Cardiac muscle cell (in vitro differentiated cells and primary cell): Measurements from ENCODE around the gene HRC. TPM values are rescaled to one million over a fixed set of nuclear protein-coding genes. Genes with fewer than 3 reads are reported as not detected.

Experiments used
- DNase-seq, 2 donors: peaks; one replicate each; pipeline versions ENCODE4 v3.0.0 to v3.0.0-alpha.2; 2010 to 2017; ENCODE audit warnings: low read depth in 1 of 2, low spot score in 1 of 2
- H3K27ac ChIP-seq: fragments of 200-600 bp; sonication (generic); 2 replicates; pipeline ENCODE4 v1.5.1; 2016
- H3K27me3 ChIP-seq: fragments of 200-600 bp; sonication (generic); 2 replicates; pipeline ENCODE4 v1.6.0; 2016; ENCODE audit warnings: control low read depth
- H3K36me3 ChIP-seq: fragments of 200-600 bp; sonication (generic); 2 replicates; pipeline ENCODE4 v1.5.1; 2016; ENCODE audit warnings: control low read depth
- H3K4me1 ChIP-seq: fragments of 200-600 bp; sonication (generic); 2 replicates; pipeline ENCODE4 v1.8.1; 2017; ENCODE audit warnings: low read depth, mild to moderate bottlenecking, mixed run types
- H3K4me3 ChIP-seq: fragments of 200-600 bp; sonication (generic); 2 replicates; pipeline ENCODE4 v1.5.1; 2016; ENCODE audit warnings: mild to moderate bottlenecking
- H3K9me3 ChIP-seq: fragments of 200-600 bp; sonication (generic); 2 replicates; pipeline ENCODE4 v1.5.1; 2017; ENCODE audit warnings: low read depth, mild to moderate bottlenecking, control low read depth
- polyA plus RNA-seq: library from polyadenylated mRNA; unstranded; fragments of >200 nt; fragmentation: Nextera tagmentation; extraction: Ambion mirVana; gene quantifications from 2 replicates; pipeline ENCODE4 v1.2.1, GENCODE V29; 2016
- total RNA-seq: library from RNA; depleted of rRNA; stranded (reverse); fragments of >200 nt; gene quantifications from 2 replicates; pipeline ENCODE4 v1.2.3, GENCODE V29; 2016
- TF ChIP-seq, protein P1 (sequence below): IDR thresholded peaks from 2 replicates; pipeline ENCODE4 v1.5.1; 2012; ENCODE audit warnings: low read depth, mild to moderate bottlenecking, low read length

Gene HRC
- total and polyA plus RNA-seq, 2 experiments from 2014 or later: 184 to 389 TPM

DNA sequence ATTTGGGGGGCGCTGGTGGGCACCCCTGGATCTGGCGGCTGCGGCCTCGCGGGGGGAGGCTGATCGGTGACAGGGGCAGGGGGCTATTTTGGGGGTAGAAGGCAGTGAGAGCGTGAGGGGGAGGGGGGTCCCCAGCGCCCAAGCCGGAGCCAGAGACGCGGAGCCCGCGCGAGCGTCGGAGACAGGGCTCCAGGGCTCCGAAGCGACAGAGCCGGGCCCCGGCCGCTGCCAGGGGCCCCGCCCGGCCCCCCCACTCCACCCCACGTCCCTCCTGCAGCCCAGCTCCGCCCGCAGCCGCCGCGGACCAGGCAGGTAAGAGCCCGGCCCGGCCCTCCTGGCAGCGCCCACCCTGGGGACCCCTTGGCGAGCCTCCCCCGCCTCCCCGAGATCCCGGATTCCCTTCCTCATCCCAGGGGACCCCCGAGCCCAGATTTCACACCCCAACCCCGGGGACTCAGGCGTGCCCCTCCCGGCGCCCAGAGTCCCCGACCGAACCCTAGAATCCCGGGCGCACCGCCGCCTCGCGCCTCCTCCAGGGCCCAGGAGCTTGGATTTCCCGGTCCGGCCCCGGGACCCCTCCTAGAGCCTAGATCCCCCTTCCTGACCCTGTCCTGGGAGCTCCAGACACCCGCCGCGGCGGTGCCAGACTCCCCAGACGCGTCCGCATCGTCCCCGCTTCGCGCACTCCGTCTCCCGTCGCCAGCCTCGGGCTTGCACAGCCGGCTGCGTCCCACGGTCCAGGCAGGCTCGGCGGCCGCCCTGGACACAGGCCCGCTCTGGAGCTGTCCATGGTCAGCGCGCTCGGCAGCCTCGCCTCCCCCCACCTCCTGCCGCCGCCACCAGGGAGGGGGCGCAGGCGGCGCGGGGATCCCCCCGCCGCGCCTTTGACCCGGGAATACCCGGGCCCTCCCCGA, 35.5 kb downstream of the HRC start, which contains the start of gene PPFIA3:
Gene PPFIA3 (plus strand): TSS at position 134 of the 914 bp plus-strand sequence. CDS start 8,330 bp downstream, outside the sequence.
- peaks cover 15% of the 10 kb centered on the region for H3K27me3 ChIP-seq

DNA sequence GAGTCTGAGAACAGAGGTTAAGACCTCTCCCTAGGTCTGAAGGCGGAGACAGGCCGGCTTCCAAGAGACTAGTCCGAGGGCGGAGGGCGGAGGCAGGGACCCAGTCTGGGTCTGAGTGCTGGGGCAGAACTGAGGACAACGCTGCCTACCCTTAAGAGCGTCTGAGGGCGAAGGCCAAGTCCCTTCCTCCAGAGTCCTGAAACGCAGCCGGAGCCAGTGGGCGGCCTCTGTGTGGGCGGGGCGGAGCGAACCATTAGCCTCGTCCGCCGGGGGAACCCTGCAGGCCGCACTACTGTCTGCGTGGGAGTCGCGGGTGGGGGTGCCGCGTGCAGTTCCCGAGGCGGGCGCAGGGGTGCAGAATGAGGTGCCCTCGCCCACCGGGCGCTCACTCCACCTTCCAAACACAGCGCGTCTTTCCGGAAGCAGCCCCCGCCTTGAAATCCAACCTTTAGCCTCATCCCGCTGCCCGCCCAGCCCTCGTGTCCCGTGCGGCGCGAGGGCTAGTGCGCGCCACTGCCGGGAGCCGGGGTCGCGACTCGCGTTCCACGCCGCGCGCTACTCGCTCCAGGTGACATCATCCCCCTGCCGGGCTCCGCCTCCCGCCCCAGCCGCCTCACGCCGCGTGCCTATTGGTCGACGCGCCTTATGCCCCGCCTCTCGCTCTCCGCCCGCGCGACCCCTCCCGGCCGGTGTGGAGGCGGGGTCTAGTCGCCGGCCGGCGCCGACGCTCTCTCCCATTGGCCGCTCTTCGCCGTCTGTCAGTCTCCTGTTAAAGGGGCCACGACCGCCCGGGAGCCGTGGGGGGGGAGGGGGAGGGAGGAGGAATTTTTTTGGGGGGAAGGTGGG, 36.4 kb downstream of the HRC start, which contains the start of gene C19orf73:
Gene C19orf73 (minus strand): TSS at position 579 of the 846 bp plus-strand sequence. CDS start 121 bp downstream, at position 458.
- Histone ChIP-seq H3K4me3 (peak within 1 kb of the TSS; percentile 66), H3K36me3 (no peaks in the 10 kb centered on the region), H3K9me3 (no peaks in the 10 kb centered on the region), H3K27me3 (peaks cover 15% of the 10 kb centered on the region), H3K27ac (peak within 1 kb of the TSS; percentile 94), H3K4me1 (peaks cover 11% of the 10 kb centered on the region)
- TF ChIP-seq, protein P1, sequence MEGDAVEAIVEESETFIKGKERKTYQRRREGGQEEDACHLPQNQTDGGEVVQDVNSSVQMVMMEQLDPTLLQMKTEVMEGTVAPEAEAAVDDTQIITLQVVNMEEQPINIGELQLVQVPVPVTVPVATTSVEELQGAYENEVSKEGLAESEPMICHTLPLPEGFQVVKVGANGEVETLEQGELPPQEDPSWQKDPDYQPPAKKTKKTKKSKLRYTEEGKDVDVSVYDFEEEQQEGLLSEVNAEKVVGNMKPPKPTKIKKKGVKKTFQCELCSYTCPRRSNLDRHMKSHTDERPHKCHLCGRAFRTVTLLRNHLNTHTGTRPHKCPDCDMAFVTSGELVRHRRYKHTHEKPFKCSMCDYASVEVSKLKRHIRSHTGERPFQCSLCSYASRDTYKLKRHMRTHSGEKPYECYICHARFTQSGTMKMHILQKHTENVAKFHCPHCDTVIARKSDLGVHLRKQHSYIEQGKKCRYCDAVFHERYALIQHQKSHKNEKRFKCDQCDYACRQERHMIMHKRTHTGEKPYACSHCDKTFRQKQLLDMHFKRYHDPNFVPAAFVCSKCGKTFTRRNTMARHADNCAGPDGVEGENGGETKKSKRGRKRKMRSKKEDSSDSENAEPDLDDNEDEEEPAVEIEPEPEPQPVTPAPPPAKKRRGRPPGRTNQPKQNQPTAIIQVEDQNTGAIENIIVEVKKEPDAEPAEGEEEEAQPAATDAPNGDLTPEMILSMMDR: no peak
- peak; percentile 97 for DNase-seq

More for the DNA sequence above, 35.5 kb downstream of the HRC start, which contains the start of gene PPFIA3:
- TF ChIP-seq, protein P1: no peak
- Histone ChIP-seq H3K9me3 (no peaks in the 10 kb centered on the region), H3K36me3 (no peaks in the 10 kb centered on the region), H3K4me1 (peaks cover 11% of the 10 kb centered on the region), H3K27ac (peak within 1 kb of the TSS; percentile 94), H3K4me3 (peak within 1 kb of the TSS; percentile 66)
- DNase-seq: peak; percentile 73 to 91

DNA sequence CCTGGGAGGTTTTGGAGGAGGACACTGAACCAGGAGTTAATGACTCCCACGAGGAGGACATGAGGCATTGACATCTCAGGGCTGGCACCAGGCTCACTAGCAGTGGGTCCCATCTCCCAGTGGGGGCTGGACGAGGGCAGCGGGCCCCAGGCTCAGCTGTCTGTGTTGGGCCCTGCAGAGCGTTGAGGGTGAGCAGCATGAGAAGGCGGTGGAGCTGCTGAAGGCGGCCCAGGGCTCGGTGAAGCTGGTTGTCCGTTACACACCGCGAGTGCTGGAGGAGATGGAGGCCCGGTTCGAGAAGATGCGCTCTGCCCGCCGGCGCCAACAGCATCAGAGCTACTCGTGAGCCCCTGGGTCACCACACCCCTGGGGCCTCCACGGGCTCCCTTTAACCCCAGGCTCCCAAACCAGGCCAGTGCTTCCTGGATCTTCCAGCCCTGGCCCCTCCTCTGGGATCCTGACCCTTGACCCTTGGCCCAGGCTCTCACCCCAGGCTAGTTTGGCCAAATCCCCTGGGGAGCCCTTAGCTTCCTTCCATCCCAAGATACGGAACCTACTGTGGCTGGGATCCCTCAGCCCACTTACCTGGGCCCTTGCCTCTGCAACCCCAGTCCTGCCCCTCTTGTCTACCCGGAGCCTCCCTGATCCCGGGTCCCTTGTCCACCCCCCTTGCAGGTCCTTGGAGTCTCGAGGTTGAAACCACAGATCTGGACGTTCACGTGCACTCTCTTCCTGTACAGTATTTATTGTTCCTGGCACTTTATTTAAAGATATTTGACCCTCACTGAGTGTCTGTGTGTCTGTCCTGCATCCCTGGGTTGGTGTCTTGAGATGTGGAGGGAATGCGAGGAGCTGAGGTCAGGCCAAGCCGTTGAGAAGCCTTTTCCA, 37.3 kb downstream of the HRC start:
- H3K9me3 ChIP-seq: no peaks in the 10 kb centered on the region
- peak overlapping the region; percentile 66 for H3K4me3 ChIP-seq
- peaks cover 20% of the 10 kb centered on the region for H3K4me1 ChIP-seq
- no peaks in the 10 kb centered on the region for H3K36me3 ChIP-seq
- TF ChIP-seq, protein P1: no peak
- H3K27me3 ChIP-seq: peaks cover 15% of the 10 kb centered on the region
- peak overlapping the region; percentile 94 for H3K27ac ChIP-seq
- DNase-seq: no peak

DNA sequence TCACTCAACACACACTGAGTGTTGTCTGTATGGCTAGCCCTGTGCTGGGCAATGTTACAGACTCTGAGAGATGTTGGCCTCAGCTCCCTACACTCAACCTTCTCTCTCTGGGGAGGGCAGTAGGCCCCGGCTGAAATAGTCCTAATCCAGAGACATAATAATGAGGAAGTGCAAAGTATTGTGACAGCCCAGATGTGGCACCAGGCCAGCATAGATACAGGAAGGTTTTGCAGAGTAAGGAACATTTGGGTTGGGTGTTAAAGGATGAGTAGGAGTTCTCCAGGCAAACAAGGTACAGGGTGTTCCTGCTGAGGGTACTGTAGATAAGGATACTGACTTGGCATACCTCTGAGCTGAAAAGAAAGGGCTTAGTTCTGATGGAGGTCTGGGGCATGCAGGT, 38.7 kb downstream of the HRC start:
- peaks cover 15% of the 10 kb centered on the region for H3K27me3 ChIP-seq
- TF ChIP-seq, protein P1: no peak
- H3K27ac ChIP-seq: no peak overlapping the region
- H3K9me3 ChIP-seq: no peaks in the 10 kb centered on the region
- no peak for DNase-seq
- peaks cover 22% of the 10 kb centered on the region for H3K4me1 ChIP-seq
- no peaks in the 10 kb centered on the region for H3K36me3 ChIP-seq
- H3K4me3 ChIP-seq: no peak overlapping the region
